Activated T-cell treated with anti-CD3 and anti-CD28 coated beads, Interleukin-2, amount 50 U/mL, for 1 hour (primary cell): ENCODE results near the gene COX7A2L.
A peak's percentile ranks its signal among the peaks of the same experiment; 100 is the strongest.
"Not testable (repeated sequence)": the region's sequence is repeated elsewhere in the genome, so short reads cannot be mapped to it uniquely, and the experiment has no call there.

Experiments
- DNase-seq: peaks from one replicate; pipeline ENCODE4 v3.0.0-alpha.2; 2020

Gene COX7A2L, protein sequence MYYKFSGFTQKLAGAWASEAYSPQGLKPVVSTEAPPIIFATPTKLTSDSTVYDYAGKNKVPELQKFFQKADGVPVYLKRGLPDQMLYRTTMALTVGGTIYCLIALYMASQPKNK

DNA sequence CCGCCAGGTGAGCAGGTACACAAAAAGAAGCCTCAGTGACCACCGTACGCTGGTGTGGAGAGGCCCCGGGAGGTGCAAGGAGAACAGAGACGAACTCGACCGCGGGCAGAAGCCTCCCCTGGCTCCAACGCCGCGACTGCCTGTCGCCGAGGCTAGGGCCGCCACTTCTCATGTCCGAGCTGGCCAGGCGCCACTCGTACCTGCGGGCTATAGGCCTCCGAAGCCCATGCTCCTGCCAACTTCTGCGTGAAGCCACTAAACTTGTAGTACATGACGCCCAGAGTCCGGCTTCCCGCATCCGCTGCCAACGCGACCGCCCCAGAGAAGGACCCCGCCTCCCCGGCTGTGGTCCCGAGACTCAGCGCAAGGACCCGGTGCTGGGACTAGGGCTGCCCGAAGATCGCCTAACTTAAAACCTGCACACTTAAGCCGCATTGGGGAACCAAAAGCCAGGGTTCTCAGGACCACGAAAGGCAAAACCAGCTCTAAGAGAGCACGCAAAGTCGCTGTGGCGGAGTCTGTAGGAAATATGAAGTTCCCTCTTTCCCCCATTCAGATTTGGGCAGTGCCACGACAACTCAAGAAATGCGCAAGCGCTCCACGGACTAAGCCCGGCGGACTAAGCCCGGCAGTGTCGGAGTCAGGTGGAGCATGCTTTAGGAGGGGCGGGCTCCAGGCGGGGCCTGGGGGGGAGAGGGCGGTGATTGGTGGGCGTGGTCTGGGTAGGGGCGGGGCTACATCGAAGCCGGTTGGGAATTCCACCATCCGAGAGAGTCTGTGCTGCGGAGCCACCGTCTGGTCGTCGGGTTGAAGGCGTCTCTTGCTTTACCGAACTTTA, at the start of gene COX7A2L:
COX7A2L (minus strand) TSS at position 328 of the 838 bp plus-strand sequence; CDS start at position 272, 56 bp downstream.
- DNase-seq = peak; percentile 98

- DNase-seq = no peak
Observed at GRCh38 chr2:42408009-42408408, 47.0 kb upstream of the COX7A2L start.

- DNase-seq = no peak
Observed at GRCh38 chr2:42407476-42407875, 46.5 kb upstream of the COX7A2L start.

- no peak for DNase-seq
Observed at GRCh38 chr2:42404676-42405075, 43.7 kb upstream of the COX7A2L start.

DNA sequence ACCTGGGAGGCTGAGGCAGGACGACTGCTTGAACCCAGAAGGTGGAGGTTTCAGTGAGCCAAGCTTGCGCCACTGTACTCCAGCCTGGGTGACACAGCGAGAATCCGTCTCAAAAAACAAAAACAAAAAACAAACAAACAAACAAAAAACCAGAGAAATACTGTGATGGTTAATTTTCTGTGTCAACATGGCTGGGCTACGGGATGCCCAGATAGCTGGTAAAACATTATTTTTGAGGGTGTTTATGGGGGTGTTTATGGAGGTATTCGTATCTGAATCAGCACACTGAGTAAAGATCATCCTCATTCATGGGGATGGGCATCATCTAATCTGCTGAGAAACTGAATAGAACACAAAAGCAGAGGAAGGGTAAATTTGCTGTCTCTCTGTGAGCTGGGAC, 40.8 kb upstream of the COX7A2L start:
- DNase-seq = no peak

- DNase-seq = not testable (repeated sequence)
Observed at GRCh38 chr2:42398052-42398451, 37.0 kb upstream of the COX7A2L start.

- DNase-seq = not testable (repeated sequence)
Observed at GRCh38 chr2:42393320-42393719, 32.3 kb upstream of the COX7A2L start.

DNA sequence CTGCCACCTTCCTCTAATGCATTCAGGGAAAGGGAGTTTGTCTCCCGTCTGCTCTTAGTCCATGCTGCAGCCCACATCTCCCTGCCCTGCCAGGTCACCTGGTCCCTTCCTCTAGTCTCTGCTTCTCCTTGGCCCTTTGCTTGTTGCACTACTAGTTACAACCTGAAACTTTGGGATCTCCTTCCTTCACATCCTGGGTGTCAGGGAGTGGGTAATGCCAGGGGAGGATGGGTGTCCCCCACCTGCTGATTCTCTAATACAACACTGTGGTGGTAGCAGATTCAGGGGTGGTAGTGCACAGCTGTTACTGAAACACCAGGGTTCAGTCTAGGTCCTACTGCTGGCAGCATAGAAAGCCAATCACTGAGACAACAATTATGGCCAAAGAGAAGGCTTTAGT, 31.2 kb upstream of the COX7A2L start:
- no peak for DNase-seq

DNA sequence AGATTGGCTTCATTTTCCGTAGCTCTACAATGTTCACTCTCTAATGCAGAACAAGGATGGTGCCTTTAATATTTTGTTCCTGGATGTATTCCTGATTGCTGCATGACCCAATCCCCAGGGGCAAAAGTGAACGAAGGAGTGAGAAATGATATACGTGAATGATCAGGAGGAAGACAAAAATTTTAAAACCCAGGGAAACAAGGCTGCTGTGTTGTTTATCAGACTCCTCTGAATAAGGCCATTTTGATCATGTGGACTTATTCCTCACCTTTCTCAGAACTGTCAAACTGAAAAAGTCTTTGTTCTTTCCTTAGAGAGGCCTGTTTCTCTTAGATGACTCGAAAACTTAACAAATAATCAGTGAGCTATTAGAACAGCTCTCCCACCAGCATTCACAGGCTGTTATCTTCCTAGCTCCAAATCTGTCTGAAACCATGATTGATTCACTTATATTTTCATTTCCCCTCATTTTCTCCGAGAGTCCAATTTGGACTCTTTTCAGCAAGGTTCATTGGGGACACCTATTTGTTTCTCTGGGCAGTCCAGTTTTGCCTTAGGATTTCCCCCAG, 29.5 kb upstream of the COX7A2L start:
- no peak for DNase-seq

DNA sequence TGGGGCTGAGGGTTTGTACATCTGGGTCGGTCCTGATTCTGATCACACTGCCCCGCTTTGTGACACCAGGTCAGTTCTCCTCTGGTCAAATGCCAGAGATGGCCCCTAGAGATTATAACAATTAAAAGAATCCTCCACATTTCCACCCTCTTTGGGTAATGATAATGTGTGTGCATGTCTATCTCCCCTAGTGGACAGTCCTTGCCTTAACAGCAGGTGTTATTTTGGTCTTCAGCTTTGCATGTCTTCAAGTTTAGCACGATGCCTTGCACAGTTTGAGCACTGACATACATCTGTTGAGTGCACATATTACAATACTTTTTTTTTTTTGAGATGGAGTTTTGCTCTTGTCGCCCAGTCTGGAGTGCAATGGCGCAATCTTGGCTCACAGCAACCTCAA, 25.7 kb upstream of the COX7A2L start:
- DNase-seq = no peak

- DNase-seq = no peak
Observed at GRCh38 chr2:42385225-42385624, 24.2 kb upstream of the COX7A2L start.

DNA sequence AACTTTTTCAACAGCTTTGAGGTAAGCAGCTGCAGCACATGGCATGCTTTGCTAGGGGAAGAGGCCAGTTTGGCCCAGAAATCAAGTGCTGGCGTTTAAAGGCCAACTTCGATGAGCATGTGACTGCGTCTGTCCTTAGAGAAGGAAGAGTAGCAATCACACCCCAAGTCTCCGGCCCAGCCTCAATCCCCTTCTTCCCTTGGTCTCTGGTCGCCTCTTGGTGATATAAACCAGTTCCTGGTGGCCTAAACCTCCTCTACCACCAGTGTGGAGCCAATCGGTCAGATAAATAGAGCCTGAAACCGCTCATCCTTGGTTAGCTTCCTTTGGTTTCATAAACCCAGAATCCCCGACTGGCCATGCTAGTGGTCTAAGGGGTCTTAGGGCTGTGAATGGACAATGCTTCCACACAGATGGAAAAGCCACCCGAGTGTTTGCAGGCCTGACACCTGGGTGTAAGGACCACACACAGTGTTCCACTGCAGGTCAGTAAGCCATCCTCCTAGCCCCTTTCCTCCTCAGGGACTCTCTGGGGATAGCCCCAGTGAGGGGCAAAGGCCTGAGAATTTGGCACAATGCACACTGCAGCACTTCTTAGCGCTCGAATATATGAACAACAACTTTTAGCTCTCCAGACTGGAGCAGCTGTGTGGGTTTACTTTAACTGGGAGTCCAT, 23.0 kb upstream of the COX7A2L start:
- DNase-seq = no peak

GRCh38 chr2:42382144-42382543, 21.1 kb upstream of the COX7A2L start:
- DNase-seq = no peak

- DNase-seq = not testable (repeated sequence)
Observed at GRCh38 chr2:42380026-42380425, 19.0 kb upstream of the COX7A2L start.

GRCh38 chr2:42378415-42378814, 17.4 kb upstream of the COX7A2L start:
- no peak for DNase-seq

DNA sequence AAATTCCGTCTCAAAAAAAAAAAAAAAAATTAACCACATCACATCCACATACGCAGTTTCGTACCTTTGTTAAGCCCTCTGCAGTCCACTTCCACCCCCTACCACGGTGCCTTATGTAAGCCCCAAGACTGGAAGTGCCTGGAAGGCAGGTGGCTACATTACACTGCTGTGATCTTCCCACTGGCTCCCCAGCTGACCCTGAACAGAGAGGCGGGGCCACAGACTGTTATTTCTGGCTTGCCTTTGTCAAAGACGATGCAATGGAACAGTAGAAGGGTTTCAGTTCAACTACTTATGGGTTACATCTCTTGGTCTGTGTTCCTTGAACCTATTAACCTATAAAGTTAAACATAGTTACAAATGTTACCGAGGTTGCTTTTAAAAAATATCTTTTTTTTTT, 15.7 kb upstream of the COX7A2L start:
- DNase-seq = no peak

GRCh38 chr2:42372474-42373200, 11.6 kb upstream of the COX7A2L start:
- DNase-seq = no peak

DNA sequence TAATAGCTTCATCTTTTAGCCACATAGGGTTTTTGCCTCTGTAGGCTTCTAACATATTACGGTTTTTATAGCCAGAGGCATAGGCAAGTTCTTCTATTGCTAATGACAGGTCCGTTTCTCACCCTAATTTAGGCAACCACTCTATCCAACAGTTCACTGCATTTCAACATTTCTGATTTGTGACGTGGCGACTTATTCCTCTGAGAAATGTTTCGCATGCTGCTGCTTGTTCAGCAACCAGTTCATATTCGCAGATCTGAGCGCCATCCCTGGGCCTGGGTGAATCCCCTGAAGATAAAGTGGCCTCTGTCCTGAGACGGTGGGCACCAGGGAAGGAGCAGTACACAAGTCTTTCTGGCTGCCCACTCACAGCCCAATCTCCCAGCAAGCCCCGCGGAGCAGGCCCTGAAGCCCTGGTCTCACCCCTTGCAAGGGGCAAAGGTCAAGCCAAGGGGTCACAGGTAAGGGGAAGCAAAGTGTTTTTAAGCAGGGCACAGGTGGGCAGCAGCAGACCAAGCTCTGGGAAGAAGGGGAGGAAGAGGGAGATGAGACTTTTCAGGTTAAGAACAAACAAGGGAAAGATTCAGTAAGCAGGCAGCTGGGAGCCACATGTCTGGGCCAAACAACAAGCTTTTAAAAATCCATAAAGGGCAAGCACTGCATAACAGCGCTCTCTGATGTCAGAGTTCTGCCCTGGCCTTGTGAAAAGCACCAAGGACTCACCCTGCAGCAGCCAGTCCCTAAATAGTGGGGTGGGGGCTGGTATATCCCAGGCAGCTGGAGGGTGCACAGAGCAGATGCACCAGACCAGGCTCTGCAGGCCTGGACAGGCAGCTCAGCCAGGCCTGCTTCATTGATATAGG, 10.8 kb upstream of the COX7A2L start:
- DNase-seq = no peak

DNA sequence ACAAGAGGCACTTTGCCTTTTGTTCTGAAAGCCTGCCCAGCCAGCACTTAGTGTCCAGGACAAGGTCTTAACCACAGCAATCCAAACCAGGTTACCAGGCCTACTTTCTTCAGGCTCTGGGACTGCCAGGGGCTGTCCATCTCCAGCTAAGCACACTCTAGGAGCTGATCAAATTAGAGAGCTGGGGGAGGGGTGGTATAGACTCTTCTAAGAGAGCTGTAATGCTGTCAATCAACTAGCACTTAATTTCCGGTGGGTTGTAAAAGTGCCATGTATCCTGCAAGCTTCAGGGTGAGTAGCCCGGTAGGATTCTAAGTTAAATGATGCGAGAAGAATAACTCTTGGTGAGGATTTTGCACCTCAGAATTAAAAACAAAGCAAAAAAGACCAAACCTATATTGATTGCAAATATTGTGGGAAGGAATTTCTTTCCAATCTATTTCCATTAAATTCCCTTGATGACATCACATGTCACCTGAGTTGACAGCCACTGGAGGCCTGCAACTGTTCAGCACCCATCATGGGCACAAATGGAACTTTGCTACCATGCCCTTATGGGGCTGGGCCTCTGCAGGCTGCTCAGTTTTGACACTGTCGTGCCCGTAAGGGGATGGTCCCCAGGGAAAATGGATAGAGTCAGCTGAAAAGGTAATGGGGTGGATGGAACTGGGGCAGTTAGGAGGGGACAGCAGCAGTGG, 8.7 kb upstream of the COX7A2L start:
- no peak for DNase-seq

- DNase-seq = no peak
Observed at GRCh38 chr2:42368817-42369531, 8.0 kb upstream of the COX7A2L start.

DNA sequence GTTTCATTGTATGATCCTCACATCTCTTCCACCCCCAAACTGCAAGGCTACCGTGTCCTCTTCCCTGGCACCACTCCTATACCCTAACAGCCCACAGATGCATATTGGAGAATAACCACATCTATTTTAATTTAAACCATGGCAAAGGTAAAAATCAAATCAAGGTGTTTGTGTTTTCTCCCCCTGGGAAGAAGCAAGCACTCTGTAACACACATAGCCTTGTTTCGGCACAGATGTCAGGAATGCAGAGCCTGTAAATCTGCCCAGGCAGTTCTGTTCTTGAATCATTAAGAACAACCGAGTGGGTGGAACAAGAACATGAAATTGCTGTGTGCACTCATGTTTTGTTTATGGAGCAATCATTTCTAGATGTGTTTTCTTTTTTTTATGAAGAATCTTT, 6.8 kb upstream of the COX7A2L start:
- no peak for DNase-seq
